ENCODE data around the gene BUB1B. TPM values are rescaled to one million over a fixed set of nuclear protein-coding genes. Genes with fewer than 3 reads are reported as not detected.
"Not testable (repeated sequence)": the region's sequence is repeated elsewhere in the genome, so short reads cannot be mapped to it uniquely, and the experiment has no call there.

BUB1B gene, protein sequence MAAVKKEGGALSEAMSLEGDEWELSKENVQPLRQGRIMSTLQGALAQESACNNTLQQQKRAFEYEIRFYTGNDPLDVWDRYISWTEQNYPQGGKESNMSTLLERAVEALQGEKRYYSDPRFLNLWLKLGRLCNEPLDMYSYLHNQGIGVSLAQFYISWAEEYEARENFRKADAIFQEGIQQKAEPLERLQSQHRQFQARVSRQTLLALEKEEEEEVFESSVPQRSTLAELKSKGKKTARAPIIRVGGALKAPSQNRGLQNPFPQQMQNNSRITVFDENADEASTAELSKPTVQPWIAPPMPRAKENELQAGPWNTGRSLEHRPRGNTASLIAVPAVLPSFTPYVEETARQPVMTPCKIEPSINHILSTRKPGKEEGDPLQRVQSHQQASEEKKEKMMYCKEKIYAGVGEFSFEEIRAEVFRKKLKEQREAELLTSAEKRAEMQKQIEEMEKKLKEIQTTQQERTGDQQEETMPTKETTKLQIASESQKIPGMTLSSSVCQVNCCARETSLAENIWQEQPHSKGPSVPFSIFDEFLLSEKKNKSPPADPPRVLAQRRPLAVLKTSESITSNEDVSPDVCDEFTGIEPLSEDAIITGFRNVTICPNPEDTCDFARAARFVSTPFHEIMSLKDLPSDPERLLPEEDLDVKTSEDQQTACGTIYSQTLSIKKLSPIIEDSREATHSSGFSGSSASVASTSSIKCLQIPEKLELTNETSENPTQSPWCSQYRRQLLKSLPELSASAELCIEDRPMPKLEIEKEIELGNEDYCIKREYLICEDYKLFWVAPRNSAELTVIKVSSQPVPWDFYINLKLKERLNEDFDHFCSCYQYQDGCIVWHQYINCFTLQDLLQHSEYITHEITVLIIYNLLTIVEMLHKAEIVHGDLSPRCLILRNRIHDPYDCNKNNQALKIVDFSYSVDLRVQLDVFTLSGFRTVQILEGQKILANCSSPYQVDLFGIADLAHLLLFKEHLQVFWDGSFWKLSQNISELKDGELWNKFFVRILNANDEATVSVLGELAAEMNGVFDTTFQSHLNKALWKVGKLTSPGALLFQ
- total RNA-seq = not detected

DNA sequence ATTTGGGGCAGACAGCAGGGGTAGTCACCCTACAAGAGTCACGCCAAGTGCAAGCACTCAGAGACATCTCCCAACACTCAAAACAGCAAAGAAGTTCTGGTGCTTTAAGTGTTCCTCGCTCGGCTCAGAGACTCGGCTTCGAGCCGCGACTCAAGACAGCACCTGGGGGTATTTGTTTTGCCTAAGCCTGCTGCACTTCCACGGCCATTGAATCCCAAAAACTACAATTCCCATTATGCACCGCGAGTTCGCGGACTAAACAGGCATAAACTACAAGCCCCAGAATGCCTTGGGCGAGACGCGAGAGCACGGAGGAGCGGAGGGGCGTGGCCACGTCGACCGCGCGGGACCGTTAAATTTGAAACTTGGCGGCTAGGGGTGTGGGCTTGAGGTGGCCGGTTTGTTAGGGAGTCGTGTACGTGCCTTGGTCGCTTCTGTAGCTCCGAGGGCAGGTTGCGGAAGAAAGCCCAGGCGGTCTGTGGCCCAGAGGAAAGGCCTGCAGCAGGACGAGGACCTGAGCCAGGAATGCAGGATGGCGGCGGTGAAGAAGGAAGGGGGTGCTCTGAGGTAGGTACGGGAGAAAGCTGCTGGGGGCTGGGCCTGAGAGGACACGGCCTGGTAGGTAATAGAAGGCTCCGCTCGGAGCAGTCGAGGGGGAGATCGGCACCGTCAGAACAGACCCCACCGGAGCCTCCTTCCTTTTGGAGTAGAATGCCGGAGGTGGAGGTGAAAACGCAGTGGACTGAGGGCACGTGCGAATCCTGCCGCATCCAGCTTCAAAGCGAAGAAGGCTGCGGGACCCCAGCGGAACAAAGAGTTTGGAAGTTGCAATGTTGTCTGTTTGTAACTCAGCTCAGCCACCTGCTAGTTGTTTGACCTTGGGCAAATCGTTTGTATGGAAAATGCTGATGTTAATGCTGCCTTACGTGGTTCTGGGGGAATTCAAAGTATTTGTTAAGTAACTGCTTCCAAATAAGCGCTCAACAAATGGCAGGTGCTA is at the start of gene BUB1B:
Gene BUB1B, plus strand, starts transcription at position 381 of the 1,000 bp plus-strand sequence. Its CDS starts 152 bp downstream, at position 533.
- Histone ChIP-seq H3K9me3 (no peaks in the 10 kb centered on the region), H3K27ac (no peak within 1 kb of the TSS), H3K27me3 (no peaks in the 10 kb centered on the region), H3K4me3 (peak within 1 kb of the TSS; percentile 47 to 65), H3K4me1 (peaks cover 3 to 5% of the 10 kb centered on the region in 2 donors), H3K36me3 (no peaks in the 10 kb centered on the region)
- TF ChIP-seq, protein P1, sequence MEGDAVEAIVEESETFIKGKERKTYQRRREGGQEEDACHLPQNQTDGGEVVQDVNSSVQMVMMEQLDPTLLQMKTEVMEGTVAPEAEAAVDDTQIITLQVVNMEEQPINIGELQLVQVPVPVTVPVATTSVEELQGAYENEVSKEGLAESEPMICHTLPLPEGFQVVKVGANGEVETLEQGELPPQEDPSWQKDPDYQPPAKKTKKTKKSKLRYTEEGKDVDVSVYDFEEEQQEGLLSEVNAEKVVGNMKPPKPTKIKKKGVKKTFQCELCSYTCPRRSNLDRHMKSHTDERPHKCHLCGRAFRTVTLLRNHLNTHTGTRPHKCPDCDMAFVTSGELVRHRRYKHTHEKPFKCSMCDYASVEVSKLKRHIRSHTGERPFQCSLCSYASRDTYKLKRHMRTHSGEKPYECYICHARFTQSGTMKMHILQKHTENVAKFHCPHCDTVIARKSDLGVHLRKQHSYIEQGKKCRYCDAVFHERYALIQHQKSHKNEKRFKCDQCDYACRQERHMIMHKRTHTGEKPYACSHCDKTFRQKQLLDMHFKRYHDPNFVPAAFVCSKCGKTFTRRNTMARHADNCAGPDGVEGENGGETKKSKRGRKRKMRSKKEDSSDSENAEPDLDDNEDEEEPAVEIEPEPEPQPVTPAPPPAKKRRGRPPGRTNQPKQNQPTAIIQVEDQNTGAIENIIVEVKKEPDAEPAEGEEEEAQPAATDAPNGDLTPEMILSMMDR (IDR thresholded peaks at IDR 0.05) = no peak
- intact Hi-C loops (cut with DNase I) = loop anchor here (2.0 kb wide), 2 partner anchors 52 to 116 kb away; partner anchors contain the start of gene BMF
- DNase-seq (ENCODE audit: low spot score in 2 of 2) = peak; percentile 74 to 95

DNA sequence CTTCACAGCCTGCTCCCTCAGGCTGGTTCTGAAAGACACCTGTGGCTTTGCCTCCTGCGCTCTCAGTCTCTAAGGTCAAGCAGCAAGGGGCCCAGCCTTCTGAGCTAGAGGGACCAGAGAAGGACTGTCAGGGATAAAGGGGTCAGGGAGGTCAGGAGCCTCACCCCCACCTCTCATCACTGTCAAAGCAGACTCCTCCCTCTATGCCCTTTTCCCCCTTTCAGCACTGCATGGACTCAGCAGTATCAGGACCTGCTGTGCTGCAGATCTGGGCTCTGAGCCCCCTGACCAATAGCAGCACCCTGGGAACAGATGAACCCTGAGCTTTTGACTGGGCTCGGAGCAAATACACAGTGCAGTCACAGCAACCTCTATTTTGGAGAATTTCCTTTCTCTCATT is 49.0 kb upstream of the BUB1B start:
- Histone ChIP-seq H3K27ac (no peak overlapping the region), H3K27me3 (no peaks in the 10 kb centered on the region), H3K9me3 (no peaks in the 10 kb centered on the region), H3K4me3 (no peak overlapping the region), H3K36me3 (no peaks in the 10 kb centered on the region), H3K4me1 (peaks cover 7 to 15% of the 10 kb centered on the region in 2 donors)
- DNase-seq (ENCODE audit: low spot score in 2 of 2) = no peak
- TF ChIP-seq, protein P1 (IDR thresholded peaks at IDR 0.05) = no peak
- intact Hi-C loops (cut with DNase I) = no loop called here

DNA sequence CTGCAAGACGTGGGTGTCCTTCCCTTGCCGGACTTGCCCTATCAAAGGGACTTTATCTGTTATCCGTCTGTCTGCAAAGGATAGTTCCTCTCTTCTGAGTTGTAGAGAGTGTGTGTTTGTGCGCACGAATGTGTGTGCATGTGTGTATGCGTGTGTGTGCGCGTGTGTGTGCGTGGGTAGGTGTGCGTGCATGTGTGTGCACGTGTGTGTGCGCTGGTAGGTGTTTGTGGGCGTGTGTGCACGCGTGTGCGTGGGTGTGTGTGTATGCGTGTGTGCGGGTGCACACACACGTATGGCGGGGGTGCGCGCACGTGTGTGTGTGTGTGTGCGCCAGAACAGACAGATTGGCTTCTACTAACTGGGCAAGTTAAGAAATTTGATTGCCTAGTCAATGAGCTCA is 48.1 kb upstream of the BUB1B start:
- H3K4me3 ChIP-seq = no peak overlapping the region
- no peaks in the 10 kb centered on the region for H3K36me3 ChIP-seq
- intact Hi-C loops (cut with DNase I) = no loop called here
- H3K27ac ChIP-seq = no peak overlapping the region
- H3K9me3 ChIP-seq = no peaks in the 10 kb centered on the region
- DNase-seq (ENCODE audit: low spot score in 2 of 2) = no peak
- TF ChIP-seq, protein P1 (IDR thresholded peaks at IDR 0.05) = no peak
- H3K4me1 ChIP-seq = peaks cover 7% of the 10 kb centered on the region in 2 donors
- H3K27me3 ChIP-seq = no peaks in the 10 kb centered on the region

DNA sequence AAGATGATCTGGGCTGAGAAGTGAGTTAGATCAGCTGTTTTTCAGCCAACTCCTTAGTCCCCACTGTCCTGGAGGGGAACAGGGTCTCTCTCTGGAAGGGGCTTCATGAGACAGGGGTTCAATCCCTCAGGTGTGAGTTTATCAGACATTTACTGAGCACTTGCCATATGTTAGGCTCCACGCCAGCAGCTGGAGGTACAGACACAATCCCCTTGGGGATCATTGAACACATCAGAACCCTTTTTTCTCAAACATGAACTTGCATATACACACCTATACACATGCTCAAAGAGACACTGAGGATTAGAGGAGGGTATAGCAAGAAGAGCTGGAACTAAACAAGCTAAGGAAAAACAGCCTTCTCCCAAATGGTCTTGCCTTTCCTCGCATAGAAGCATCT is 46.7 kb upstream of the BUB1B start:
- Histone ChIP-seq H3K36me3 (no peaks in the 10 kb centered on the region), H3K27me3 (no peaks in the 10 kb centered on the region), H3K4me1 (peaks cover 4% of the 10 kb centered on the region in 2 donors), H3K4me3 (no peak overlapping the region), H3K9me3 (no peaks in the 10 kb centered on the region), H3K27ac (no peak overlapping the region)
- intact Hi-C loops (cut with DNase I) = no loop called here
- DNase-seq (ENCODE audit: low spot score in 2 of 2) = no peak
- TF ChIP-seq, protein P1 (IDR thresholded peaks at IDR 0.05) = no peak

DNA sequence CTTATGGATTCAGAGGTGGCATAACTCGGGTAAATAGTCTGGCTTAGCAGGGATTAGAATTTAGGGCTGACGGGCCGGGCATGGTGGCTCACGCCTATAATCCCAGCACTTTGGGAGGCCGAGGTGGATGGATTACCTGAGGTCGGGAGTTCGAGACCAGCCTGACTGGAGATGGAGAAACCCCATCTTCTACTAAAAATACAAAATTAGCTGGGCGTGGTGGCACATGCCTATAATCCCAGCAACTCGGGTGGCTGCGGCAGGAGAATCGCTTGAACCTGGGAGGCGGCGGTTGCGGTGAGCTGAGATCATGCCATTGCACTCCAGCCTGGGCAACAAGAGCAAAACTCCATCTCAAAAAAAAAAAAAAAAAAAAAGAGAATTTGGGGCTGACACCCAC is 45.8 kb upstream of the BUB1B start:
- H3K27ac ChIP-seq; H3K9me3 ChIP-seq; H3K36me3 ChIP-seq; H3K4me1 ChIP-seq; H3K27me3 ChIP-seq; H3K4me3 ChIP-seq; intact Hi-C loops (cut with DNase I): not testable (repeated sequence)
- DNase-seq (ENCODE audit: low spot score in 2 of 2) = peak in 1 of 2 donors; percentile 39

Data from ascending aorta (tissue), 2 donors.